Measurements from ENCODE around the gene C1orf21.

The C1orf21 gene

DNA sequence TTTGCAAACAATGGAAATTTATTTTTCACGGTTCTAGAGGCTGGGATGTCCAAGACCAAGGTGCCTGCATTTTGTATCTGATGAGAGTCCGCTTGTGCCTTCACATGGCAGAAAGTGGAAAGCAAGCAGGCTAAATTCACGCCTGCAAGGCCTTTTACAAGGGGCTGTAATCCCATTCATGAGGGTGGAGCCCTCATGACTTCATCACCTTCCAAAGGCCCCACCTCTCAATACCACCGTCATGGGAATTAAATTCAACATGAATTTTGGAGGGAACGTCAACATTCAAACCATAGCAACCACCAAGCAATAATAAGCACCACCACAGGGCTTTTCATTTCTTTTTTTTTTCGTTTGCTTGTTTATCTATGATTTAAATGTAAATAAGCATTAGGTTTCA, 115.3 kb downstream of the C1orf21 start:
- H3K4me3 ChIP-seq (ENCODE audit: low read length), result no peak overlapping the region

DNA sequence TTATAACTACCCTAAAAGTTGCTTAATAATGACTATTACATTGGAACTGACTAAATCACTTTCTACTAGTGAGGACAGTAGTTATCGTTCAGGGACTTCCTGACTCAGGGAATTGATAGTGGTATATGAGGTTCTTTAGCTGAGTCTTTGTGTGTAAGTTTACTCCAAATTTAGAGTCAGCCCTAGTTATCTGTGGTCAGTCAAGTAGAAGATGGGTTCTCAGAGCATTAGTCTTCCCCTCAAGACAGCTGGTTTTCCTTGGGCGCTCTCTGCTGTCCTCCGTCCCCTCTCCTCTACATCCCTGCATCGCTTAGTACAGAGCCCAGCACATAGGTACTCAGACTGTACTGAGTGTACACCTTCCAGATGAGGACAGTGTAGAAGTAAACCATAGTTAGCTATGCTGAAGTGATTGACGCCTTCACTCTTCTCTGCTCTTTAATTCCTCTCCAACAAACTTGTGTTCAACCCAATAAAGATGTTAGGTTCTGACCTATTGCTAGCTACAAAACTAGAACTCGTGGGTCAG, 116.5 kb downstream of the C1orf21 start:
- no peak overlapping the region for H3K4me3 ChIP-seq (ENCODE audit: low read length)
- DNase-seq (ENCODE audit: low read depth, low spot score), result no peak

More for the DNA sequence above, 115.3 kb downstream of the C1orf21 start:
- no peak for DNase-seq (ENCODE audit: low read depth, low spot score)

DNA sequence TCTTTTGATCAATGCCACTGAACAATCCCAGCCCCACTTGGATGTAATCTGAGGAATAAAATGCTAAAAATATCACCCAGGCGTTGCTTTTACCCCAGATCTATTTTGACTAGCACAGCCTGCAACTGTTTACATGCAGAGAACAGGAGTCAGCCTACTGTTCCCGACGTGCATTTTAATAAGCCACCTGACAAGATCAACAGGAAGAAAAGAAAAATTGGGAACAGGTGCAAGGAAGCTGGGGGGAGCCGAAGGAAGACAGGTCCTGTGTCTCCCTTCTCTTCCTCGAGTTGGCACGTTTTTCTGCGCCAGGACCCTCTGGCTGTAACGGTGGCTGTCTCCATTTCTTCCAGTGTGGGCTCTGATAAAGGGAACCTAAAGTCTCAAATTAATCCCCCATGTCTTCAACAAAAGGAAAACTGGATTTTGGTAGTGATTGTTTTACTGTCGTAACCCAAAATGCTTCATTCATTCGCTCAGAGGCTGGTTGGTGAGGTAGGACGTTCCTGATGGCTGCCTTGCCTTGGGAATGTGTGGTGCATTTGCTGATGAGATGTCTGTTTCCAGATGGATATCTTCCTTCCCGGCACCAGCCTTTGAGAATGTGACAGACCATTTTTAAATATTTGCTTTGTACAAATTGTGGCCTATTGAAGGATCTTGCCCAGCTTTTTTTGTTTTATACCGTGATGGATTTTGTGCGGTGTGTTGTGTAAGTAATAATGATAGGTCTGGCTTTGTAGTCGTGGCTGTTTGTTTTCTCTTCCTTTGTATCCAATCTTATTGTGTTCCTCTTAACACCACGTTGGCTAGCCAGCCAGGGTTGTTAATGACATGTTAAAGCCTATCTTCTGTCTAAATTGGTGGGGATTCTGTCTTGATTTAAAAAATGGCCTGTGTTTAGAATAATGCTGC, 117.5 kb downstream of the C1orf21 start:
- DNase-seq (ENCODE audit: low read depth, low spot score), result no peak

DNA sequence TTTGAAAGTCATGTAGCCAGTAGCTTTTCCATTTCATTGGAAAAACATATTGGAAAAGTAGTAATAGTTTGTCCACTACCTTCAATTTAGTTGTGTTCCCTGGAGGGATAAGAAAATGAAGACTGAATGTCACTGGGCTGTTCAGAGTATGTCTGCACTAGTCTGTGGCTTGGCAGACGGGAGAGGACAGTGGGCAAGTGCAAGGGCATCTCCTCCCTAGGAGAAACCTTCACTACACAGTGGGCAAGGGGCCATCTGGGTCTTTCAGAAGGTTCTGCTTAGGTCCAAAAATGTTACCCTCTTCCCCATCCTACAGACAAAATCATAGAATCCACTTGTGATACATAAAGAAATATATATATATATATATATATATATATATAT, 118.1 kb downstream of the C1orf21 start:
- H3K4me3 ChIP-seq (ENCODE audit: low read length), result no peak overlapping the region
- DNase-seq (ENCODE audit: low read depth, low spot score), result no peak

More for the DNA sequence above, 117.5 kb downstream of the C1orf21 start:
- no peak overlapping the region for H3K4me3 ChIP-seq (ENCODE audit: low read length)

DNA sequence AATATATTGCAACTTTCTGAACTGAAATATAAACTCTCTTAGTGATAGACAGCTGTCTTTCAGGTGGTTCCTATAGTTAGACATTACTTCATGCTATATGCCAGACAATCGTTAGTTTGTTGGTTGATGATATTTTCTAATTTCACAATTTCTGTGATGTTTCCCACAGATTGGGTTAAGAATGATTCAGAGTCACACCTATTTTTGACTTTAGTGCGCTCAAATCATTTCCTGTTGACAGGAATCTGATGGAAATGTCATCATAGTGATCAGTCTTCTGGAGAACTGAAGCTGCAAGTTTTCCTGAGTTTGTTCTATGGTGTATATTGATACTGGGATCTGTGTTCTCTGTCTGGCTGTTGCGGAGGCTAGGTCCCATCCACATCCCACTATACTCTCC, 119.7 kb downstream of the C1orf21 start:
- H3K4me3 ChIP-seq (ENCODE audit: low read length), result no peak overlapping the region
- no peak for DNase-seq (ENCODE audit: low read depth, low spot score)

DNA sequence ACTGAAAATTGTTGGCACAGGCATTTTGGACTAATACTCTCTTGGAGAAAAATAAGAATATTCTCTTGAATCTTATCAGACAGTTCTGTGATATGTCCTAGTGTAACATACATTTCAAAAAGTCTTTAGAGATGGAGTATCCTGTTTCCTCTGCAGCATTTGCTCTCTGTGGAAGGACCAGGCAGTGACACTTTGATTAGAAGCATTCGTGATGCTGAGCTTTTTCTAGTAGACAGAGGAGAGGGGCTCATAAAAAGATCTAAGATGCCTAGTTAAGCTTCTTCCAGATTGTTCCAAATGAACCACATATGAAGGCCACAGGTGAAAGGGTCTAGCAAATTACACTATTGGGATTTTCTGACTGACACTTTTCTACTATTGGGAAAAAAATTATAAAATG, 120.3 kb downstream of the C1orf21 start:
- no peak for DNase-seq (ENCODE audit: low read depth, low spot score)
- no peak overlapping the region for H3K4me3 ChIP-seq (ENCODE audit: low read length)

DNA sequence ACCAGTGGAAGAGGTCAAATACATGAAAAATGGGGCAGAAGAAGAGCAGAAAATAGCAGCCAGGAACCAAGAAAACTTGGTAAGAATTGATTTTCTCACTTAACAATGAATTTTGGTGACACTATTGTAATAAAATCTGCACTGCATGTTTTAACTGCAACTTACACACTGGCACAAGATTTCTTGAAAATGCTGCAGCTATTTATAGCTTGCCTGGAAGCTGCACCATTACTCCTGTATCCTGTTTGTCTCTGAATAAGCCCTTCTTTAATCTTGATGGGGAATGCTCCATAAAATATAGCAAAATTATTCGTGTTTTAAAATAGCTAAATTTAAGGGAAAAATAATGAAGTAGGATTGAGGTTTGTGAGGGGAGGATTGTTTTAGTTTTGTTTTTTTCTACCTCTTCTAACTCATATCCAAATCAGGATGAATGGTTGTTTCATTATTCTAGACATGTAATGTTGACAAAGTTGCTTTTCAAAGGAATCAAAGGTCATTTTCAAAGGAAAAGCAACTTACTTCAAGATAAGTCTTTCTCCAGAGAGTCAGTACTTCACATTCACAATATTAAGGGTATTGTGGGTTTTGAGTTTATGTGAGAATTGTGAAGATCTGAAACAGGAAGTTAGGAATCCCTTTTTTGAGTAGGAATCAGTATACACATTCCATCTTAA, 120.9 kb downstream of the C1orf21 start:
- DNase-seq (ENCODE audit: low read depth, low spot score), result no peak
- no peak overlapping the region for H3K4me3 ChIP-seq (ENCODE audit: low read length)

DNA sequence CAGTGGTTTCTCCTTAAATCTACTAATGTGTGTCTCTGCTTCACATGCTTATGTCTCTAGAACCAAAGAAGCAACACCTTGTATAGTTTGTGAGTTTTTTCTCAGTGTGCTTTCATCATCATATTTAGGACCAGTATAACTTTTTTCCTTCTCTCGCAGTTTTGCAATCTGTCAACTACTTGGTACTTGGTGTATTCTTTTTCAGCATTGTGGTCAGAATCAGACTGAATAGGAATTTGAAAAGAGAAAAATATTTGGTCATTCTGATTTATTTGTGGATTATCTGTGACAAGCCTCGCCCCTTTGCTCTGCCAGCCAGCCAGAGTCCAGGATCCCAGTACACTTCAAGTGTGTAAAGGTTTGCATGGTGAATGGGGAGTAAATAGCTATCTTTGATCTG, 122.3 kb downstream of the C1orf21 start:
- no peak overlapping the region for H3K4me3 ChIP-seq (ENCODE audit: low read length)
- DNase-seq (ENCODE audit: low read depth, low spot score), result no peak

DNA sequence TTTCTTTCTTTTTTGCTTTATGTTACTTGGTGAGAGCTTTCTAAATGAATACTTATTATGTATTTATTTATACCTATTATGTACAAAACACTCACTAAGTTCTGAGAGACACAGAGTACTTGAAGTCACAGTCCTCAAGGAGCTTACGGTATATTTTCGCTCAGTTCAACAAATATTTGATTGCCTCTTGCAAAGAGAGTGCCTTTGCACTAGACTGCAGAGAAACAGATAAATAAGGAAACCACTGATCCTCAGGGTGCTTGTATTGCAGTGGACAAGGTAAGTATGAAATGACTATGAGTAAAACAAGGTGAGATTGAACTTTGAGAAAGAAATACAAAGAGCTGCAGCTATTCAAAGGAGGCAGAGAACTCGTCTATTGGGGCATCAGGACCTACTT, 123.3 kb downstream of the C1orf21 start:
- DNase-seq (ENCODE audit: low read depth, low spot score), result no peak
- H3K4me3 ChIP-seq (ENCODE audit: low read length), result no peak overlapping the region

DNA sequence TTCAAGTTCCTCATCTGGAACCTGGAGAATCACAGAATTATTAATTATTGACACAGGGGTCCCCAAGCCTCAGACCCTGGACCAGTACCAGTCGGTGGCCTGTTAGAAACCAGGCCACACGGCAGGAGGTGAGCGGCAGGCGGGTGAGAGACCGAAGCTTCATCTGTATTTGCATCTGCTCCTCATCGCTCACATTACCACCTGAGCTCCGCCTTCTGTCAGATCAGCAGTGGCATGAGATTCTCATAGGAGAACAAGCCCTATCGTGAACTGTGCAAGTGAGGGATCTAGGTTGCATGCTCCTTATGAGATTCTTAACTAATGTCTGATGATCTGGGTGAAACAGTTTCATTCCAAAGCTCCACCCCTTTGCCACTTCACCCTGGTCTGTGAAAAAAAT, 125.9 kb downstream of the C1orf21 start:
- no peak for DNase-seq (ENCODE audit: low read depth, low spot score)
- H3K4me3 ChIP-seq (ENCODE audit: low read length), result no peak overlapping the region

DNA sequence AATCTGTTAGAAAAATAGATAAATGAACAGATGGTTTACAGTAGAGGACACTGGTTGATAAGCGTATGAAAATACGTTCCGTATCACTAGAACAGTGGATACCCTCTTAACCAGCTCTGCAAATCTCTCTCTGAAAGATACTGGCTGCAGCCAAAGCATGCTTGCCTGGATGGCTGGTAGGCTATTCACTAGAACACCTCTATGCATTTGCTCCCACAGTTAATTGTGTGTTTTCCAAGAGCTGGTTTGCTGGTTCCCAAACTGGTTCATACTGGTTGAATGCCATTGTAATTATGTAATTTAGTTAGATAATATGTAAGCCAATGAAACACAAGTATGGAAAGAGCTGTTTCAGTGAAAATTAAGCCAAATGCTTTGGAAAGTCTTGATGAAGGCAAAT, 126.6 kb downstream of the C1orf21 start:
- no peak for DNase-seq (ENCODE audit: low read depth, low spot score)
- no peak overlapping the region for H3K4me3 ChIP-seq (ENCODE audit: low read length)

DNA sequence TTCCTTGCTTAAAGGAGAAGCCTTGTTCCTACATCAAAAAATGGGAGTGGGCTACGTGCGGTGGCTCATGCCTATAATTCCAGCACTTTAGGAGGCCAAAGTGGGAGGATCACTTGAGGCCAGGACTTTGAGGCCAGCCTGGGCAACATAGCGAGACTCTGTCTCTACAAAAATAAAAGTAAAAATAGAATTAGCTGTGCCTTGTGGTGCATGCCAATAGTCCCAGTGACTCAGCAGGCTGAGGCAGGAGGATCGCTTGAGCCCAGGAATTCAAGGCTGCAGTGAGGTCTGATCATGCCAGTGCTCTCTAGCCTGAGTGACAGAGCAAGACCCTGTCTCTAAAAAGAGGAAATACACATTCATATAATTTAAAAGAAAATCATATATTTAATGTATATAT, 127.1 kb downstream of the C1orf21 start:
- DNase-seq (ENCODE audit: low read depth, low spot score), result no peak
- H3K4me3 ChIP-seq (ENCODE audit: low read length), result no peak overlapping the region

DNA sequence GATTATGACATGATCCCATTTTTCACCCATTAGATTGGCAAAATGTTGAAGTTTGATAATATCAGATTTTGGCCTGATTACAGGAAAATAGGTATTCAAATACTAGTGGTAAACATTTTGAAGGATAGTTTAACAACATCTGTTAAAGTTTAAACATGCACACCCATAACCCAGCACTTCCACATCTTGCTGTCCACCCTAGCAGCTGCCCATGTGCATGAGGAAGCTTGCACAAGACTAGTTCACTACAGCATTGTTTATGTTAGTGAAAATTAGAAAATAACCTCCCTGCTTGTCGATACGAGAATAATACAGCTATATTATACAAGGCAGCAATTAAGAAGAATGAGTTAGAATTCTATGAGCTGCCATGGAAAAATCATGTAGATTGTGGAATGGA, 127.6 kb downstream of the C1orf21 start:
- DNase-seq (ENCODE audit: low read depth, low spot score), result no peak
- H3K4me3 ChIP-seq (ENCODE audit: low read length), result no peak overlapping the region

DNA sequence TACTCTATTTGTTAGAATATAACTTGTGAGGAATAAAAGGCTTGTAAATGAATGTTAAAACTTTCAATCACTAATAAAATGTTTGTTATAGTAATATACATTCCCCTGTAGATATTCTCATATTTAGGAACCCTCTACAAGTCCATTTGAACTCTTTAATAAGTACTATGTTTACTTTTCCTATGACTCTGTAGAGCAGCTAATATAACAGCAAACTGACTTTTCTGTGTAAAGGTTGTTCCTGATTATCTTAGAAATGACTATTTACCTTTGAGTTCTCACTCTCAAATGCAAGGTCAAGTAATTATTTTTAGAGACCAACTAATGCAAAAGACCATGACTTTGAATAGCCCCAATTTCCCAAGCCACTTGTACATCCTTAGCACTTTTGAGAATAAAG, 130.3 kb downstream of the C1orf21 start:
- DNase-seq (ENCODE audit: low read depth, low spot score), result no peak
- H3K4me3 ChIP-seq (ENCODE audit: low read length), result no peak overlapping the region

DNA sequence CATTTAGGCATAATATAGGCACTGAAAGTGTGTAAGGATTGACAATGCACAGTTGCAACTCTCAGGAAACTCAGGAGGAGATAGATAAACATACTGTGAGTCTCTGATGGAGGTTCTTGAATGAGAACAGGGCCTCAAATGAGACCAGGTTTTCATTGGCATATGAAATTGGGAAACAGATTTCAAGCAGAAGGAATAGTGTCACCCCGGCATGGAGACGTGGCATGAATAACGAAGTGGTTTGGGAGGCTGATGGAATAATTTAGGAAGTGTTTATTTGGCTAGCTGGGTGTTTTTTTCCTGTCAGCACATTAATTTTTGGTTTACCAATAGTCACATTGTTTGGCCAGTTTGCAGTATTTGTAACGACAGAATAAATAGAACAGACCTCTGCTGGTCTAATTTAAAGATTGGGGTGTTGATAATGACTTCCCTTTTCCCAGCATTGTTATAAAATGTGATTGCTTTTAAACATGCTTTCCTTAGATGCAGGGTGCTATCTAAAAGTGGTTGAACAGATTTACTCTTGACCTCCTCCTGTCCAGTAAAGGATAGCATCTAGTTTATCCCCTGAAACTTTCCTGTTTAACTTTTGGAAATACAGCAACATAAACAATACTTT, 132.0 kb downstream of the C1orf21 start:
- DNase-seq (ENCODE audit: low read depth, low spot score), result no peak
- H3K4me3 ChIP-seq (ENCODE audit: low read length), result no peak overlapping the region

DNA sequence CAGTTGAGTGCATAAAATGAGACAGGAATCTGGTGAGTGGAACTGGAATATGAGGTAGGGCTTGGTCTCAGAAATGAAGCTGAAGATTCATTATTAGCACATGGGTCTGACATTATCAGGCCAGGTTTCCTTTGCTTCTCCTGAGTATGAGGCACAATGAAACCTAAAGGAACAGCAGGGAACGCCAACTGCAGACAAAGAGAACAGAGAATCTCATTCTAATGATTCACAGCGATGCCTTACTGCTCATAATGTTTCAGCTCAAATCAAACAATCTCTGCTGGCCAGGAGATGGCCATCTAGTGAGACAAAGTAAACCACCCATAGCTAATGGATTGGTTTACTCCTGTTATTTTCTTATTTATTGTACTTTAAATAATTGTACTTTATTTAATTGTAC, 133.5 kb downstream of the C1orf21 start:
- H3K4me3 ChIP-seq (ENCODE audit: low read length), result no peak overlapping the region
- DNase-seq (ENCODE audit: low read depth, low spot score), result no peak

DNA sequence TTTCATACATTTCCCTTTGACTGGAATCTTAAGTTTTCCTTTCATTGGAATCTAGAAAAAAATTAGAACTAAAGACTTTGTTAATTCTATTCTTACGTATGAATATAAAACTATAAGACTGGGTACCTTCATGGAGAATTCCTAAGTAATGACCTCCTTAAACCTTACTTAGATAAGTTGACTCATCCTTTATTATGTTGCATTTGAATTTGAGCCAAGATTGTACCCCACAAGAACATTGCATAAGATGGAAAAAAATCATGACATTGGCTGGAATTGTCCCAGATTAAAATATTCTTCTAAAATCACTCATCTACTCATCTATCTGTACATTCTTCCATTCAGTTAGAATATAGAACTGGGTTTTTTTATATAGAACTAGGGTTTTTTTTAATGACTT, 137.4 kb downstream of the C1orf21 start:
- DNase-seq (ENCODE audit: low read depth, low spot score), result no peak
- no peak overlapping the region for H3K4me3 ChIP-seq (ENCODE audit: low read length)

DNA sequence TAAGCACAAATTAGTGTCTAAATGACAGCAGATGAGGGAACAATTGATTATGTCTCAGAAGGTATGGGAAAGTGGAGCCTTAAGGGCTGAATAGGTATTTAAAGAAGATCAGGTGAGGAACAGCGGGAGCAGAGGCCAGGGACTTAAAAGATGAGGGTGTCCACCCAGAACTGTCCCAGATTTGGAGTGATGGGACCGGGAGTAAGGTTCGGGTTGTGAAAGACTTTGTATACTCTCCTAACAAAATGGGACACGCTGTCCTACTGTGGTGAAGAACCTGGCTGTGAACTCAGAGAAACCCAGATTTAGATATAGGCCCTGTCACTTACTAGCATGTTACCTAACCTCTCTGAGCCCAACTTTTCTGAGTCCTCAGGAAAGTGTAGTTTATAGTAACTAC, 140.6 kb downstream of the C1orf21 start:
- no peak overlapping the region for H3K4me3 ChIP-seq (ENCODE audit: low read length)
- no peak for DNase-seq (ENCODE audit: low read depth, low spot score)

DNA sequence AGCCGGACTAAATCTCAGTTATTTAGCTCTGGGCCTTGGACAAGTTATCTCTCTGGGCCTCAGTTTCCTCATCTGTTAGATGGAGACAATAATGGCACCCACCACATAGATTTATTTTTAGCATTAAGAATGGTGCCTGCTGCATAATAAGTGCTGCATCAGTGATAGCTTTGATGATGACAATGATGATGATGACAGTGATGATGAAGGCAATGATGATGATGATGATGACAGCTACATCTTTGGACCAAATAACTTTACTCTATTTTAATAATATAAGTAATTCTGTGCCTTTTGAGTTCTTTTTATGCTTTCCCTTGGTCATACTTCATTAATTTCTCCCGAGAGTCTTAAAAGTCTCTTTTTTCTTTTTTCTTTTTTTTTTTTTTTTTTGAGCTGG, 143.4 kb downstream of the C1orf21 start:
- no peak overlapping the region for H3K4me3 ChIP-seq (ENCODE audit: low read length)
- DNase-seq (ENCODE audit: low read depth, low spot score), result no peak

DNA sequence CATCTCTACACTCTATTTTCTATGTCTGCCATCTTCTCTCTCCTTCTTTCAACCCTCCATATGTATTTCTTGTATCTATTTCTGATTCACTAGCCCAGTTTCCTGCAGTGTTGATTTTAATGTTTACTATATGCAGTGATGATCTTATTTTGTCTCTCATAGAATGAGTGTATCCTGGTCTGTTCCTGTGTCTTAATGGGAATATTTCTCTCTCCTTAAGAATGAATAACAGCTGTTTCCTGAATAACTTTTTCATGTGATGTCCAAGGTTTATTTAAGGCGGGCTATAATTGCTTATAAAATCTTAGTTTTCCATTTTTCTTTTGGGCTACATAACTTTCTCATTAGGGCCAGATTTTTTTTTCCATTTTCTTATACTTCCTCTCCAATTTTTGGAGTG, 144.5 kb downstream of the C1orf21 start:
- no peak overlapping the region for H3K4me3 ChIP-seq (ENCODE audit: low read length)
- no peak for DNase-seq (ENCODE audit: low read depth, low spot score)

Data from Jurkat, Clone E6-1 (cell line).